Endodermal cell (in vitro differentiated cells): ENCODE data around the gene LMF1. TPM values are rescaled to one million over a fixed set of nuclear protein-coding genes. Genes with fewer than 3 reads are reported as not detected.

ENCODE experiments used
- DNase-seq: peaks from one replicate; pipeline ENCODE4 v3.0.0-alpha.2; 2017
- H3K27ac ChIP-seq: 2 replicates; pipeline ENCODE4 v1.5.1; 2013; ENCODE audit warnings: mild to moderate bottlenecking, low read depth, low read length, moderate library complexity
- H3K27me3 ChIP-seq: 2 replicates; pipeline ENCODE4 v1.6.1; 2013; ENCODE audit warnings: mild to moderate bottlenecking, low read length, moderate library complexity; ENCODE audit not compliant: insufficient read depth, control insufficient read depth, poor library complexity, severe bottlenecking
- H3K36me3 ChIP-seq: 2 replicates; pipeline ENCODE4 v1.7.0; 2013; ENCODE audit warnings: mild to moderate bottlenecking, low read length, moderate library complexity; ENCODE audit not compliant: control insufficient read depth, insufficient read depth
- H3K4me1 ChIP-seq: one replicate; pipeline ENCODE4 v1.7.0; 2013; ENCODE audit warnings: low read length; ENCODE audit not compliant: control insufficient read depth, insufficient read depth
- H3K4me3 ChIP-seq: 2 replicates; pipeline ENCODE4 v1.5.1; 2013; ENCODE audit warnings: mild to moderate bottlenecking, low read length, moderate library complexity
- H3K9ac ChIP-seq: 2 replicates; pipeline ENCODE4 v1.6.1; 2013; ENCODE audit warnings: mild to moderate bottlenecking, low read length, moderate library complexity; ENCODE audit not compliant: poor library complexity, severe bottlenecking; ENCODE audit errors: extremely low read depth
- H3K9me3 ChIP-seq: 2 replicates; pipeline ENCODE4 v1.6.1; 2013; ENCODE audit warnings: mild to moderate bottlenecking, low read length, moderate library complexity; ENCODE audit not compliant: control insufficient read depth
- H3K27ac Mint-ChIP-seq: 2 replicates; pipeline ENCODE4 v1.8.0; 2020; ENCODE audit warnings: mixed read lengths
- H3K27me3 Mint-ChIP-seq: 2 replicates; pipeline ENCODE4 v1.8.0; 2021; ENCODE audit warnings: mild to moderate bottlenecking, mixed read lengths; ENCODE audit not compliant: insufficient read depth
- H3K36me3 Mint-ChIP-seq: 2 replicates; pipeline ENCODE4 v1.8.0; 2020; ENCODE audit warnings: low read depth, mixed read lengths
- H3K4me1 Mint-ChIP-seq: 2 replicates; pipeline ENCODE4 v1.8.0; 2020; ENCODE audit warnings: mixed read lengths
- H3K4me3 Mint-ChIP-seq: 2 replicates; pipeline ENCODE4 v1.8.0; 2020; ENCODE audit warnings: mild to moderate bottlenecking, moderate library complexity, mixed read lengths
- H3K9me3 Mint-ChIP-seq: 2 replicates; pipeline ENCODE4 v1.8.0; 2020; ENCODE audit warnings: mild to moderate bottlenecking, mixed read lengths
- WGBS, 2 experiments: methylation state at CpG; one replicate each; pipeline versions ENCODE4 v1.1.5 to v1.1.7; 2013; ENCODE audit warnings: missing lambda C conversion rate in 2 of 2, mixed read lengths in 1 of 2; ENCODE audit not compliant: insufficient coverage in 1 of 2, insufficient read length in 1 of 2; 5-methylcytosine and 5-hydroxymethylcytosine counted together
- total RNA-seq, 2 donors: library from RNA; stranded (reverse); fragmentation: NEBNext Ultra II Directional in 1 of 2; extraction: Animal tissue kit (Norgen Biotek cat#: 25700) in 1 of 2; gene quantifications; 2 replicates in 1 of 2; 3 replicates in 1 of 2; pipeline ENCODE4 v1.2.1, GENCODE V29; 2021
- TF ChIP-seq, protein P1 (sequence below): fragments of 200-600 bp; sonication (generic); conservative IDR thresholded peaks from 2 replicates; pipeline ENCODE4 v1.5.0; 2021; ENCODE audit warnings: antibody characterized with exemption, mild to moderate bottlenecking

Gene LMF1
- total RNA-seq, 2 donors from 2014 or later, result 13.7 to 15.1 TPM

GRCh38 chr16:841455-842060 lies 129.2 kb downstream of the LMF1 start:
- no peaks in the 10 kb centered on the region for H3K36me3 Mint-ChIP-seq
- H3K27me3 ChIP-seq, result no peaks in the 10 kb centered on the region
- no peaks in the 10 kb centered on the region for H3K27me3 Mint-ChIP-seq
- no peak overlapping the region for H3K9ac ChIP-seq
- TF ChIP-seq, protein P1, sequence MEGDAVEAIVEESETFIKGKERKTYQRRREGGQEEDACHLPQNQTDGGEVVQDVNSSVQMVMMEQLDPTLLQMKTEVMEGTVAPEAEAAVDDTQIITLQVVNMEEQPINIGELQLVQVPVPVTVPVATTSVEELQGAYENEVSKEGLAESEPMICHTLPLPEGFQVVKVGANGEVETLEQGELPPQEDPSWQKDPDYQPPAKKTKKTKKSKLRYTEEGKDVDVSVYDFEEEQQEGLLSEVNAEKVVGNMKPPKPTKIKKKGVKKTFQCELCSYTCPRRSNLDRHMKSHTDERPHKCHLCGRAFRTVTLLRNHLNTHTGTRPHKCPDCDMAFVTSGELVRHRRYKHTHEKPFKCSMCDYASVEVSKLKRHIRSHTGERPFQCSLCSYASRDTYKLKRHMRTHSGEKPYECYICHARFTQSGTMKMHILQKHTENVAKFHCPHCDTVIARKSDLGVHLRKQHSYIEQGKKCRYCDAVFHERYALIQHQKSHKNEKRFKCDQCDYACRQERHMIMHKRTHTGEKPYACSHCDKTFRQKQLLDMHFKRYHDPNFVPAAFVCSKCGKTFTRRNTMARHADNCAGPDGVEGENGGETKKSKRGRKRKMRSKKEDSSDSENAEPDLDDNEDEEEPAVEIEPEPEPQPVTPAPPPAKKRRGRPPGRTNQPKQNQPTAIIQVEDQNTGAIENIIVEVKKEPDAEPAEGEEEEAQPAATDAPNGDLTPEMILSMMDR, result no peak
- H3K9me3 Mint-ChIP-seq, result peaks cover 13% of the 10 kb centered on the region
- H3K4me3 ChIP-seq, result no peak overlapping the region
- no peak overlapping the region for H3K4me3 Mint-ChIP-seq
- no peak for DNase-seq
- H3K36me3 ChIP-seq, result no peaks in the 10 kb centered on the region
- H3K9me3 ChIP-seq, result peaks cover 5% of the 10 kb centered on the region
- H3K4me1 ChIP-seq, result no peaks in the 10 kb centered on the region
- no peak overlapping the region for H3K27ac Mint-ChIP-seq
- 92 to 100% methylated on average over 8 to 27 of the region's 27 CpGs for WGBS, 2 experiments
- H3K4me1 Mint-ChIP-seq, result no peaks in the 10 kb centered on the region
- H3K27ac ChIP-seq, result no peak overlapping the region

DNA sequence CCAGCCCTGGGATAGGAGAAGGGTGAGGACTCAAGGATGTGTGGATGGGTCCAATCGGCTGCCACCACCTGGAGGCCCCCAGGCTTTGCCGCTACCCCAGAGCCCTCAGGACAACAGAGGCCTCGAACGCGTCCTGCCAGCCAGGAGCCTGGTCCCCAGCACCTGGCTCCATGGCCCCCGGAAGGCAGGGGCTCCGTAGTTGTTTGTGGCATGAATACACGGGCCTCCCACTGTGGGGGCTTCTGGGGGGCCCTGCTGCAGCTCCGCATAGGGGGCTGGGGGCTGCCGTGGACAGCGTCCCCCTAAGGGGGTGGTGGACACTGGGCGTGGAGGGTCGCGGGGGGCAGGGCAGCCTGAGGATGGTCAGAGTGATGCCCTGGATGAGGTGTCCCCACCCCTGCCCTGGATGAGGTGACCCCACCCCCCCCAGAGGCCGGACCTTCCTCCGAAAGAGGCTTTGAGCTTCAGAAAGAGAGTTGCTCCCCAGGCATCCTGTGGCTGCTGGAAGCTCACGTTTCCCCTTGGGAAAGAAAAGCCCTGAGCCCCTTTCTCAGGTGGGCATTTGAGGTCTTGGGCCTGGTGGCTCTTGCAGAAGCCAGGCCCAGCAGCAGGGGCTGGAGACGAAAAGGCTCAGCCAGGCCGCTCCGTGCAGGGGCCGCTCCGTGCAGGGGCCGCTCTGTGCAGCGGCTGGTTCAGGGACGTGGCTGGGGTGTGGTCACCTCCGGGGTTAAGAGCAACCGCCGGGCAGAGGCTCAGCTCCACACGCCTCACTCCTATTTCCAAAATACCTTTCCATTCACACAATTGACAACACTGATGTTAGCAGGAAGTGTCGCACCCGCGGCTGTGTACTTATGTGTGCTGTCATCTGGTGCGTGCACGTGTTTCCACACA lies 130.0 kb downstream of the LMF1 start:
- H3K27ac ChIP-seq, result no peak overlapping the region
- H3K4me3 ChIP-seq, result no peak overlapping the region
- no peaks in the 10 kb centered on the region for H3K4me1 ChIP-seq
- WGBS, 2 experiments, result 94 to 95% methylated on average over 22 to 34 of the region's 34 CpGs
- Mint-ChIP-seq H3K9me3 (peaks cover 20% of the 10 kb centered on the region), H3K36me3 (no peaks in the 10 kb centered on the region), H3K27ac (no peak overlapping the region), H3K4me1 (no peaks in the 10 kb centered on the region), H3K27me3 (no peaks in the 10 kb centered on the region), H3K4me3 (no peak overlapping the region)
- H3K9ac ChIP-seq, result no peak overlapping the region
- no peaks in the 10 kb centered on the region for H3K36me3 ChIP-seq
- DNase-seq, result no peak
- H3K9me3 ChIP-seq, result peaks cover 12% of the 10 kb centered on the region
- no peaks in the 10 kb centered on the region for H3K27me3 ChIP-seq
- TF ChIP-seq, protein P1, result no peak

- Mint-ChIP-seq H3K27ac (no peak overlapping the region), H3K9me3 (peaks cover 23% of the 10 kb centered on the region), H3K27me3 (no peaks in the 10 kb centered on the region), H3K4me1 (no peaks in the 10 kb centered on the region), H3K4me3 (no peak overlapping the region), H3K36me3 (no peaks in the 10 kb centered on the region)
- Histone ChIP-seq H3K27me3 (no peaks in the 10 kb centered on the region), H3K36me3 (no peaks in the 10 kb centered on the region), H3K9me3 (peaks cover 12% of the 10 kb centered on the region), H3K4me1 (no peaks in the 10 kb centered on the region), H3K27ac (no peak overlapping the region), H3K9ac (no peak overlapping the region), H3K4me3 (no peak overlapping the region)
- WGBS, 2 experiments, result 90 to 94% methylated on average over 15 to 24 of the region's 24 CpGs
- TF ChIP-seq, protein P1, result no peak
- no peak for DNase-seq
These were observed 131.0 kb downstream of the LMF1 start for GRCh38 chr16:839643-840408.
